ENCODE data around the gene SPINK8.
"Not testable (repeated sequence)": the region's sequence is repeated elsewhere in the genome, so short reads cannot be mapped to it uniquely, and the experiment has no call there.

SPINK8 gene

DNA sequence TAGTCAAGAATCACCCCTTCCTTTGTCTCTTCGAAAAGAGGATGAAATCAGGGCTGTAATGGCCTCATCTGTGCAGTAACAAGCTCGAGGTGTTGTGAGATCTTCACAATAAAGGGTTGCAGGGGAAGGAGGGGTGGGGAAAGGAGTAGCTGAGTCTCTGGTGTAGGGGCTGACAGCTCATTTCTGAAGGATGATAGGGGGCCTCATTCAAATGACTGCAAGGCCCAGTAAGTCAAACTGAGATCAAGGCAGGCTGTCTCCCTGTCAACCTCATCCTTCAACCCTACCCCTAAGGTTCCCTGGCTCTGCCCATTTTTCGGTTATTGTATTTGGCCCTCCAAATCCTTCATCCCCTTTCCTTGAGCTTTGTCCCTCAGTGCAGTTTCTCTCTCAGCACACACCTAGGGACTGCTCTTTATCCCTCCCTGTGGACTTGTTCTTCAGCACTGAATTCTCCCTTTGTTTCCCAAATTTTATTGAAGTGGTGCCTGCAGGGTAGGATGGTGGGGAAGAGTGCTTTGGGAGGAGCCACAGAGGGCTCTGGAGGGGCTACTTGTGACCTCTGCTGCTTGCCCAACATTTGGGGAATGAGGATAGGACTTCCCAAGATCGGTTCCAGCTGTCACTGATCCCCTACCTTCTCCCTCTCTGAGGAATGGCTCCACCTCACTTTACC is 54.4 kb downstream of the SPINK8 start:
- no peak for DNase-seq (ENCODE audit: low spot score)

DNA sequence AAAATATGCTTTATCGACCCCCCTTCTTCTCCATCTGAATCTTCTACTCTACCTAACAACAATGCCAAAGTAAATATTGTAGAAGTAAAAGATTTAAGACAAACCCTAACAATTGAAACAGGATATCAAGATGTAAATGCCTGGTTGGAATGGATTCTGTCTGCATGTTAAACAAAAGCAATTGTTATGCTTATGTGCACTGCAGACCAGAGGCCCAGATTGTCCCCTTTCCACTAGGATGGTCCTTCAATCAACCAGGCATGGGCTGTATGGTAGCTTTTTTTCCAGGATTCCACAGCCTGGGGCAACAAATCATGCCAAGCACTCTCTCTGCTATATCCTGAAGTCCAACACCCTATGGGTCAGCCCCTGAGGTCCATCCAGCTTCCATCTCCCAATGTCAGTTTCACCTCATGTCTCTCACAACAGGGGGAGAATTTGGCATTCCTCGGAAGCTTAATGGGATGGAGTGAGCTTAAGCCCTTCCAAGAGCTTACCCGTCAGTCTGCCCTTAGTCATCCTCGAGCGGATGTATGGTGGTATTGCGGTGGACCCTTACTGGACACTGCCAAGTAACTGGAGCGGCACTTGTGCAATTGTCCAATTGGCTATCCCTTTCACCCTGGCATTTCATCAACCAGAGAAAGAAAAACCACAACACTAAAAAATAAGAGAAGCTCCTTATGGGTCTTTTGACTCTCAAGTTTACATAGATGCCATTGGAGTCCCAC is 56.4 kb downstream of the SPINK8 start:
- DNase-seq (ENCODE audit: low spot score), result no peak

DNA sequence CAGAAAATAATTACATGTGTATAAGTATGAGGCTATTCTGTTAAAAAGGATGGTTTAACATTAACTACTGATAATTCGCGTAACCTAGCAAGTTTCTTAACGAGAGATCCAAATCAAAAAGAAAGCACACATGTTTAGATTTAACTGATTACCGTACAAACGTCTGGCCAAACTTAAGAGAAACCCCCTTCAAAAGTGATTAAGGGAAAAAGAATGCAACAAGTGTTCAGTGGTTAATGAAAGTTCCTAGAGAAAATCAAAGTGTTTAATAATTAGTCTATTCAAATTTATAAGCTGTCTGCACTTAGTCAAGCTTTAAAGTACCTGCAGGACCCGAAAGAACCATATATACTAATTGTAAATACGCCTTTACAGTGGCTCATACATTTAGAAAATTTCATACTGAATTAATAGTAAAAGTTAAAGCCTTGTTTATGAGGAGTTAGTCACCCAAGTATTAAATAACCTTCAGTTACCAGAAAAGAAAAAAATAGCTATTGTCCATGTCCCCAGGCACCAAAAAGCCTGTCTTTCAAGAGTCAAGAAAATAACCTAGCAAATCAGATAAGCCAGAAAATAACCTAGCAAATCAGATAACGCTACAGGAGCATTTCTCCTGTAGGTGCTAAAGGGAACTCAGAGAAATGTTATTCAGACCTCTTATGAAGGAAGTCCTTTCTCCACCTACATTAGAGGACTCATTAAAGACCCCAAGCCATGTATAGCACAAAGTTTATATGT is 58.0 kb downstream of the SPINK8 start:
- no peak for DNase-seq (ENCODE audit: low spot score)

DNA sequence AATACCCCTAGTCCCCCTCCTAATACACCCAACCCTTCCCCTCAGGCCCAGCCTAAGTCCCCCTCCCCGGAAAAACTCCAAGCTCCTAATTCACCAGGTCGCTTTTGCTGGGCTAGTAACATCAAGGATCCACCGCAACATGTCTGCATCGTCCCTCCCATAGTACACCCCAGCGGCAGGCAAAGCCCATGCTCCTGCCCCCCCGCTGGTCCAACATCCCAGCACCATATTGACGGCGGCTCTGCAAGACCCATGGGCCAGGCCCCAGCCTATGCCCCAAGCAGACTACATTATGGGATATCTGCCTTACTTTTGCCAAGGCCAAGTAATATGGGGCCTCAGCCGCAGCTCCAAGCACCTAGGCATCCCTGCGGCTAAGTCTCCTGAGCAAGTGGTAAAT is 59.0 kb downstream of the SPINK8 start:
- no peak for DNase-seq (ENCODE audit: low spot score)

DNA sequence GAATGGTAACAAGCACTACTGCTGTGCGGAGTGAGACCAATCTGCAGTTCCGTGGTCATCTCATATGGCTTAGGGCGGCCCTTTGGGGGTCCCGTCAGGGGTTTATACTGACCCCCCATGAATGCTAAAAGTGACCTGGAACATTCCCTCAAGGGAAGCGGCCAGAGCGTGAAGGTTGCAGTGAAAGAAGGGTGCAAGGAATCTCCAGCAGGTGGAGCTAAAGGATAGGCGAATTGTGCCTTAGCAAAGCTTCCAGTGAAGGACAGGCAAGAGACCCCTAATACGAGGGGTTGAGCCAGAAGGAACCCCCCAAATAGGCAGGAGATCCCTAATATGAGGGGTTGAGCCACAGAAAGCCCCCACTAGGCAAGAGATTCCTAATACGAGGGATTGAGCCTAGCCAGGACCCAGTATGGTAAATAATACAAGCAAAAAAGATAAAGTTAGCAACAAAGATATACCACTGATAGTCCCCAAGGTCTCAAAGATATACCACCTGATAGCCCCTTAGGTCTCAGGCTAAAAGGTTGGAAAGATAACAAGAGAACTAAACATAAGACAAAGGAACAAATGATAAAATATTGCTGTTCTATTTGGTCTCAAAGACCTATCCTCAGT is 59.8 kb downstream of the SPINK8 start:
- DNase-seq (ENCODE audit: low spot score), result no peak

DNA sequence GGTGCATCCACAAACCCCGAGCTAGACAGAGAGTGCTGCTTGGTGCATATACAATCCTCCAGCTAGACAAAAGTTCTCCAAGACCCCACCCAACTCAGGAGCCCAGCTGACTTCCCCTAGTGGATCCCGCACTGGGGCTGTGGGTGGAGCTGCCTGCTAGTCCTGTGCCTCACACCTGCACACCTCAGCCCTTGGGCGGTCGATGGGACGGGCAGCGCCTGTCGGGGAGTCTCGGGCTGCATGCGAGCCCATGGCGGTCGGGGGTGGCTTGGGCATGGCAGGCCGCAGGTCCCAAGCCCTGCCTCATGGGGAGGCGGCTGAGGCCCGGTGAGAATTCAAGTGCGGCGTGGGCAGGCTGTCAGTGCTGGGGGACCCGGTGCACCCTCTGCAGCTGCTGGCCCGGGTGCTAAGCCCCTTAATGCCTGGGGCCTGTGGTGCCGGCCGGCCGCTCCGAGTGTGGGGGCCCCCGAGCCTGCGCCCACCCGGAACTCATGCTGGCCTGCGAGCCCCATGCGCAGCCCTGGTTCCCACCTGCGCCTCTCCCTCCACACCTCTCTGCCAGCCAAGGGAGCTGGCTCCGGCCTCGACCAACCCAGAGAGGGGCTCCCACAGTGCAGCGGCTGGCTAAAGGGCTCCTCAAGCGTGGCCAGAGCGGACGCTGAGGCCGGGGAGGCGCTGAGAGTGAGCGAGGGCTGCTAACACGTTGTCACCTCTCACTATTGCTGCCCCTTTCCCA is 61.5 kb downstream of the SPINK8 start:
- DNase-seq (ENCODE audit: low spot score), result no peak

DNA sequence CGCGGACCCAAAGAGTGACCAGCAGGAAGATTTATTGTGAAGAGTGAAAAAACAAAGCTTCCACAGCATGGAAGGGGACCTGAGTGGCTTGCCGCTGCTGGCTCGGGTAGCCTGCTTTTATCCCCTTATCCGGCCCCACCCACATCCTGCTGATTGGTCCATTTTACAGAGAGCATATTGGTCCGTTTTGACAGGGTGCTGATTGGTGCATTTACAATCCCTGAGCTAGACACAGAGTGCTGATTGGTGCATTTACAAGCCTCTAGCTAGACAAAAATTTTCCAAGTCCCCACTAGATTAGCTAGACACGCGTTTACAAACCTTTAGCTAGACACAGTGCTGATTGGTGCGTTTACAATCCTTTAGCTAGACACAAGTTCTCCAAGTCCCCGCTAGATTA is 62.2 kb downstream of the SPINK8 start:
- not testable (repeated sequence) for DNase-seq (ENCODE audit: low spot score)

DNA sequence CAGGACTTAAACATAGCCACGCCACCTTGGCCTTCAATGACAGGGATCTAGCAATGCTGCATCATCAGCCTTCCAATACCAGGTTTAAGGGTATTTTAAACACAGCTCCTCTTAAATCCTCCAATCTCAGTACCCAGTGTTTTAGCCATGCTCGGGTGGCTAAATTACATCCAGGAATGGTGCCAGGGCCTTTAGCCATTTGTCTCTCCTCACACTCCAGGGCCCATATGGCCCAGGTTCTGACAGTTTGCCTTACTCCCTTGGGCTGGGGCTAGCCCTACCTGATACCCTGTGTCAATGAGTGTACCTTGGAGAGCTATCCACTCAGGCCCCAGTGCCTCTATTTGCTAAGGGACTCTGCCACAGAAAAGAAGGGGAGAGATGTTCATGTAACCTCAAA is 63.2 kb downstream of the SPINK8 start:
- DNase-seq (ENCODE audit: low spot score), result no peak

DNA sequence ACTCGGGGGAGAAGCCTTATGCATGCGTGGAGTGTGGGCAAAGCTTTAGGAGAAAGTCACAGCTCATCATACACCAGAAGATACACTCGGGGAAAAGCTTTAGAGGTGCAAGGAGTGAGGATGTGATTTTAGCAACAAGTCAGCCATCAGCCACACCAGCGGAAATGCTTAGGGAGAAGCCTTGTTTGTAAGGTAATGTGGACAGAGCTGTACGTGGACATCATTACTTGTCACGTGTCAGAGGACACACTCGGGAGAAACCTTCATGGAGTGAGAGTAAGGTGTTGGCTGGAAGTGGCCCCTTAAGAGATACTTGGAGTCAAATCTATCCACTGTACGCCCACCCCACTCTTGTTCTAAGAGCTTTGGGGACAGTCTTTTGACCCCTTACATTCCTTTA is 63.9 kb downstream of the SPINK8 start:
- DNase-seq (ENCODE audit: low spot score), result no peak

DNA sequence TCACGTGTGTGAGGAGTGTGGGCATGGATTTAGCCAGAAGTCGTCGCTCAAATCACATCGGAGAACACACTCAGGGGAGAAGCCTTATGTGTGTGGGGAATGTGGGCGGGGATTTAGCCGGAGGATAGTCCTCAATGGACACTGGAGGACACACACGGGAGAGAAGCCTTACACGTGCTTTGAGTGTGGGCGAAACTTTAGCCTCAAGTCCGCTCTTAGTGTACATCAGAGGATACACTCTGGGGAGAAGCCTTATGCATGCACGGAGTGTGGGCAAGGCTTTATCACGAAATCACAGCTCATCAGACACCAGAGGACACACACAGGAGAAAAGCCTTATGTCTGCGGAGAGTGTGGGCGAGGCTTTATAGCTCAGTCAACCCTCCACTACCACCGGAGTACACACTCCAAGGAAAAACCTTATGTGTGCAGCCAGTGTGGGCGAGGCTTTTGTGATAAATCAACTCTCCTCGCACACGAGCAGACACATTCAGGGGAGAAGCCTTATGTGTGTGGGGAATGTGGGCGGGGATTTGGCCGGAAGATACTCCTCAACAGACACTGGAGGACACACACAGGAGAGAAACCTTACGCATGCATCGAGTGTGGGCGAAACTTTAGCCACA is 64.4 kb downstream of the SPINK8 start:
- DNase-seq (ENCODE audit: low spot score), result no peak

DNA sequence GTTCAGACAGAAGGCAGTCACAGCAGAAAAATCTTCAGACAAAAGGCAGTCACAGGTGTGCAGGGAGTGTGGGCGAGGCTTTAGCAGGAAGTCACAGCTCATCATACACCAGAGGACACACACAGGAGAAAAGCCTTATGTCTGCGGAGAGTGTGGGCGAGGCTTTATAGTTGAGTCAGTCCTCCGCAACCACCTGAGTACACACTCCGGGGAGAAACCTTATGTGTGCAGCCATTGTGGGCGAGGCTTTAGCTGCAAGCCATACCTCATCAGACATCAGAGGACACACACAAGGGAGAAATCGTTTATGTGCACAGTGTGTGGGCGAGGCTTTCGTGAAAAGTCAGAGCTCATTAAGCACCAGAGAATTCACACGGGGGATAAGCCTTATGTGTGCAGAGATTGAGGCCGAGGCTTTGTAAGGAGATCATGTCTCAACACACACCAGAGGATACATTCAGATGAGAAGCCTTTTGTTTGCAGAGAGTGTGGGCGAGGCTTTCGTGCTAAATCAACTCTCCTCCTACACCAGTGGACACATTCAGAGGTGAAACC is 65.0 kb downstream of the SPINK8 start:
- DNase-seq (ENCODE audit: low spot score), result no peak

DNA sequence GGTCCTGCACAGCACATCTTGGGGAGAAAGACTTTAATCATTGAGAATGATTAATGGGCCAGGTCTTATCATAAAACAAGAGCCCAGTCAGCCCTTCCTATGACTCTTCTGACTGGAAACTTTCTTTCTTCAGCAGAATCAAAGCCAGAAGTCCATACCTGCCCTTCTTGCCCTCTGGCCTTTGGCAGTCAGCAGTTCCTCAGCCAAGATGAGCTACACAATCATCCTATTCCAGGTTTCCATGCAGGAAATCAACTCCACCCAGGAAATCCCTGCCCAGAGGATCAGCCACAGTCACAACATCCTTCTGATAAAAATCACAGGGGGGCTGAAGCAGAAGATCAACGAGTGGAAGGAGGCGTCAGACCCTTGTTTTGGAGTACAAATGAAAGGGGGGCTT is 65.7 kb downstream of the SPINK8 start:
- DNase-seq (ENCODE audit: low spot score), result no peak

DNA sequence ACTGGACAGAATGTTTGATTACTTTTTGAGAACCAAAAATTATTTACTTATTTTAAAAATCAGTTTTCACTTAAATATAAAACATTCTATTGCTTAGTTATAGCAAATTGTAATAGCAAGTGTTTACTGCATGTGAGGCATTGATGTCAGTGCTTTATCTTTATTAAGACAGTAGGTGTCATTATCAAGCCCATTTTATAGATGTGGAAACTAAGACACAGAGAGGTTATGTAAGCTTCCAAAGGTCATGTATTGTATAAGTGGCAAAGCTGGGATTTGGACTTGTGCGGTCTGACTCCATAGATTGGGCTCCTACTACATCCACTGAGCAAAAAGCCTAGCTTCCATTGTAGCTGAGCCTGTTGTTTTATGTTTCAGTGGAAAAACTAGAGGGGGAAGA is 74.9 kb downstream of the SPINK8 start:
- DNase-seq (ENCODE audit: low spot score), result no peak
